SU-DHL-6 (cell line): ENCODE measurements around the gene ITGA11.
A peak's percentile ranks its signal among the peaks of the same experiment; 100 is the strongest.

Experiments used
- H2AFZ ChIP-seq: fragments of 200-600 bp; sonication (generic); 2 replicates; pipeline ENCODE4 v1.6.1; 2014; ENCODE audit warnings: low read depth, mild to moderate bottlenecking, moderate library complexity, mixed read lengths, antibody characterized with exemption, low read length; ENCODE audit not compliant: severe bottlenecking
- H3F3A ChIP-seq: fragments of 200-600 bp; shearing (Covaris generic); 2 replicates; pipeline ENCODE4 v1.6.0; 2016; ENCODE audit warnings: antibody characterized with exemption, mild to moderate bottlenecking; ENCODE audit not compliant: insufficient read depth
- H3K27ac ChIP-seq: fragments of 200-600 bp; sonication (generic); 2 replicates; pipeline ENCODE4 v1.5.1; 2016; ENCODE audit warnings: low read depth, mild to moderate bottlenecking, low read length, moderate library complexity, mixed read lengths
- H3K27me3 ChIP-seq: fragments of 200-600 bp; sonication (generic), shearing (Covaris generic); 2 replicates; pipeline ENCODE4 v1.6.0; 2014; ENCODE audit warnings: mild to moderate bottlenecking, low read length
- H3K36me3 ChIP-seq: fragments of 200-600 bp; sonication (generic); 2 replicates; pipeline ENCODE4 v1.6.1; 2014; ENCODE audit warnings: mild to moderate bottlenecking, low read length, mixed read lengths
- H3K4me2 ChIP-seq: fragments of 300-600, 200-600 bp; shearing (Covaris generic), sonication (generic); 2 replicates; pipeline ENCODE4 v1.6.0; 2014; ENCODE audit warnings: low read length, low read depth, mild to moderate bottlenecking; ENCODE audit not compliant: poor library complexity, severe bottlenecking
- H3K4me3 ChIP-seq: fragments of 200-600 bp; sonication (generic); 2 replicates; pipeline ENCODE4 v1.5.1; 2014; ENCODE audit warnings: antibody characterized with exemption, low read length, mild to moderate bottlenecking, mixed read lengths; ENCODE audit not compliant: insufficient read depth, poor library complexity, severe bottlenecking
- H3K79me2 ChIP-seq: fragments of 200-600 bp; sonication (generic); 2 replicates; pipeline ENCODE4 v1.6.1; 2014; ENCODE audit warnings: mild to moderate bottlenecking, low read length, moderate library complexity; ENCODE audit not compliant: insufficient read depth
- H3K9ac ChIP-seq: fragments of 200-600 bp; sonication (generic); 2 replicates; pipeline ENCODE4 v1.7.0; 2014; ENCODE audit warnings: mild to moderate bottlenecking, low read length
- H3K9me2 ChIP-seq: fragments of 200-600 bp; sonication (generic); replicated peaks from 2 replicates; pipeline ENCODE4 v1.6.1; 2014; ENCODE audit warnings: low read length; ENCODE audit not compliant: insufficient read depth
- H3K9me3 ChIP-seq: fragments of 200-600 bp; sonication (generic); 2 replicates; pipeline ENCODE4 v1.6.1; 2014; ENCODE audit warnings: low read length, mixed read lengths; ENCODE audit not compliant: insufficient read depth
- H4K20me1 ChIP-seq: fragments of 200-600 bp; sonication (generic); 2 replicates; pipeline ENCODE4 v1.6.1; 2014; ENCODE audit warnings: low read depth, mild to moderate bottlenecking, antibody characterized with exemption, low read length, moderate library complexity, mixed read lengths
- CTCF ChIP-seq: fragments of 200-600 bp; sonication (generic); IDR thresholded peaks from one replicate; pipeline ENCODE4 v1.5.1; 2017; ENCODE audit warnings: antibody characterized with exemption, mild to moderate bottlenecking, low read length, moderate library complexity; ENCODE audit not compliant: insufficient read depth, poor library complexity, severe bottlenecking
- EZH2phosphoT487 ChIP-seq: fragments of 200-600 bp; sonication (generic), shearing (Covaris generic); conservative IDR thresholded peaks from 2 replicates; pipeline ENCODE4 v1.6.1; 2018; ENCODE audit warnings: mild to moderate bottlenecking, antibody characterized with exemption, low read length, moderate library complexity, mixed read lengths

Gene ITGA11

GRCh38 chr15:68258692-68259091 is 173.3 kb downstream of the ITGA11 start:
- Histone ChIP-seq H4K20me1 (no peaks in the 10 kb centered on the region), H3K27me3 (no peaks in the 10 kb centered on the region), H3F3A (no peaks in the 10 kb centered on the region), H3K27ac (no peak overlapping the region), H3K9ac (no peak overlapping the region), H3K4me3 (no peak overlapping the region), H3K36me3 (no peaks in the 10 kb centered on the region), H2AFZ (no peak overlapping the region), H3K4me2 (no peak overlapping the region), H3K79me2 (no peaks in the 10 kb centered on the region), H3K9me2 (no peaks in the 10 kb centered on the region), H3K9me3 (no peaks in the 10 kb centered on the region)
- TF ChIP-seq CTCF (no peak), EZH2phosphoT487 (no peak)

- Histone ChIP-seq H3K27me3 (no peaks in the 10 kb centered on the region), H3K4me2 (no peak overlapping the region), H3K36me3 (no peaks in the 10 kb centered on the region), H3K4me3 (no peak overlapping the region), H3K27ac (no peak overlapping the region), H3F3A (no peaks in the 10 kb centered on the region), H3K9ac (no peak overlapping the region), H3K9me2 (no peaks in the 10 kb centered on the region), H3K79me2 (no peaks in the 10 kb centered on the region), H3K9me3 (no peaks in the 10 kb centered on the region), H4K20me1 (no peaks in the 10 kb centered on the region), H2AFZ (no peak overlapping the region)
- TF ChIP-seq EZH2phosphoT487 (no peak), CTCF (no peak)
Measured at GRCh38 chr15:68256675-68257450, 175.1 kb downstream of the ITGA11 start.

GRCh38 chr15:68252925-68253534 is 178.9 kb downstream of the ITGA11 start:
- Histone ChIP-seq H3K4me2 (no peak overlapping the region), H4K20me1 (no peaks in the 10 kb centered on the region), H3K36me3 (no peaks in the 10 kb centered on the region), H3K4me3 (no peak overlapping the region), H3F3A (no peaks in the 10 kb centered on the region), H3K79me2 (no peaks in the 10 kb centered on the region), H3K27ac (no peak overlapping the region), H3K9me2 (no peaks in the 10 kb centered on the region), H3K9me3 (no peaks in the 10 kb centered on the region), H3K9ac (no peak overlapping the region), H2AFZ (no peak overlapping the region), H3K27me3 (no peaks in the 10 kb centered on the region)
- TF ChIP-seq CTCF (peak; percentile 54), EZH2phosphoT487 (no peak)
